Activated T-helper 1 cell treated with Interleukin-2 at 50 U/mL for 16 hours (primary cell): Measurements from ENCODE around the gene PLXNA1.

Experiments
- DNase-seq: peaks from one replicate; pipeline ENCODE4 v3.0.0-alpha.2; 2020; ENCODE audit warnings: low read depth

The PLXNA1 gene

GRCh38 chr3:126968391-126969390, 14.2 kb upstream of the PLXNA1 start:
- DNase-seq: no peak

GRCh38 chr3:126969586-126969985, 13.3 kb upstream of the PLXNA1 start:
- no peak for DNase-seq

- no peak for DNase-seq
Observed at GRCh38 chr3:126970101-126970500, 12.8 kb upstream of the PLXNA1 start.

- no peak for DNase-seq
Observed at GRCh38 chr3:126970921-126971320, 12.0 kb upstream of the PLXNA1 start.

GRCh38 chr3:126971891-126972351, 11.0 kb upstream of the PLXNA1 start:
- no peak for DNase-seq

- DNase-seq: no peak
Observed at GRCh38 chr3:126972866-126973265, 10.0 kb upstream of the PLXNA1 start.

GRCh38 chr3:126973814-126974213, 9.1 kb upstream of the PLXNA1 start:
- DNase-seq: no peak

- DNase-seq: no peak
Observed at GRCh38 chr3:126974756-126975155, 8.2 kb upstream of the PLXNA1 start.

GRCh38 chr3:126976906-126977305, 6.0 kb upstream of the PLXNA1 start:
- no peak for DNase-seq

GRCh38 chr3:126977821-126978220, 5.1 kb upstream of the PLXNA1 start:
- DNase-seq: no peak

GRCh38 chr3:126978291-126978690, 4.6 kb upstream of the PLXNA1 start:
- DNase-seq: no peak

GRCh38 chr3:126979046-126979628, 3.8 kb upstream of the PLXNA1 start:
- DNase-seq: no peak

GRCh38 chr3:126980266-126980811, 2.6 kb upstream of the PLXNA1 start:
- DNase-seq: no peak

- peak; percentile 42 for DNase-seq
Observed at GRCh38 chr3:126982126-126982470, 817 bp upstream of the PLXNA1 start.

GRCh38 chr3:126983276-126983652, 349 bp downstream of the PLXNA1 start:
- no peak for DNase-seq

- no peak for DNase-seq
Observed at GRCh38 chr3:126983653-126984390, 907 bp downstream of the PLXNA1 start.

- no peak for DNase-seq
Observed at GRCh38 chr3:126984391-126985131, 1.6 kb downstream of the PLXNA1 start.

GRCh38 chr3:126985132-126985985, 2.4 kb downstream of the PLXNA1 start:
- DNase-seq: no peak

GRCh38 chr3:126986001-126986400, 3.1 kb downstream of the PLXNA1 start:
- no peak for DNase-seq

GRCh38 chr3:126987129-126987528, 4.2 kb downstream of the PLXNA1 start:
- no peak for DNase-seq

- no peak for DNase-seq
Observed at GRCh38 chr3:126987596-126987995, 4.7 kb downstream of the PLXNA1 start.
